T-helper 2 cell treated with Interferon-gamma antibody and Interleukin-4, amounts not matched to agents 5 μg/mL and 100 μg/mL, for 36 hours (primary cell): ENCODE measurements around the gene ZNF536.
"Not testable (repeated sequence)": the region's sequence is repeated elsewhere in the genome, so short reads cannot be mapped to it uniquely, and the experiment has no call there.

Experiments used
- DNase-seq: peaks from one replicate; pipeline ENCODE4 v3.0.0; 2021; ENCODE audit warnings: low spot score
- H3K27ac Mint-ChIP-seq: one replicate; pipeline ENCODE4 v1.8.0; 2021; ENCODE audit warnings: mild to moderate bottlenecking, mixed read lengths
- H3K27me3 Mint-ChIP-seq: one replicate; pipeline ENCODE4 v1.8.0; 2021; ENCODE audit warnings: low read depth, mixed read lengths
- H3K36me3 Mint-ChIP-seq: one replicate; pipeline ENCODE4 v1.8.0; 2021; ENCODE audit warnings: low read depth, mixed read lengths
- H3K4me1 Mint-ChIP-seq: one replicate; pipeline ENCODE4 v1.8.0; 2021; ENCODE audit warnings: low read depth, mixed read lengths
- H3K4me3 Mint-ChIP-seq: one replicate; pipeline ENCODE4 v1.8.0; 2022; ENCODE audit warnings: mild to moderate bottlenecking, moderate library complexity, mixed read lengths
- H3K9me3 Mint-ChIP-seq: one replicate; pipeline ENCODE4 v1.8.0; 2021; ENCODE audit warnings: mixed read lengths

The ZNF536 gene

GRCh38 chr19:30393729-30394480, 21.7 kb downstream of the ZNF536 start:
- no peak overlapping the region for H3K4me3 Mint-ChIP-seq
- no peak overlapping the region for H3K27ac Mint-ChIP-seq
- H3K36me3 Mint-ChIP-seq: no peaks in the 10 kb centered on the region
- peaks cover 8% of the 10 kb centered on the region for H3K27me3 Mint-ChIP-seq
- no peaks in the 10 kb centered on the region for H3K9me3 Mint-ChIP-seq
- no peak for DNase-seq
- peaks cover 7% of the 10 kb centered on the region for H3K4me1 Mint-ChIP-seq

- peaks cover 8% of the 10 kb centered on the region for H3K27me3 Mint-ChIP-seq
- no peak overlapping the region for H3K4me3 Mint-ChIP-seq
- H3K36me3 Mint-ChIP-seq: no peaks in the 10 kb centered on the region
- DNase-seq: no peak
- peaks cover 7% of the 10 kb centered on the region for H3K4me1 Mint-ChIP-seq
- no peak overlapping the region for H3K27ac Mint-ChIP-seq
- H3K9me3 Mint-ChIP-seq: no peaks in the 10 kb centered on the region
These were observed 22.4 kb downstream of the ZNF536 start for GRCh38 chr19:30394481-30395151.

DNA sequence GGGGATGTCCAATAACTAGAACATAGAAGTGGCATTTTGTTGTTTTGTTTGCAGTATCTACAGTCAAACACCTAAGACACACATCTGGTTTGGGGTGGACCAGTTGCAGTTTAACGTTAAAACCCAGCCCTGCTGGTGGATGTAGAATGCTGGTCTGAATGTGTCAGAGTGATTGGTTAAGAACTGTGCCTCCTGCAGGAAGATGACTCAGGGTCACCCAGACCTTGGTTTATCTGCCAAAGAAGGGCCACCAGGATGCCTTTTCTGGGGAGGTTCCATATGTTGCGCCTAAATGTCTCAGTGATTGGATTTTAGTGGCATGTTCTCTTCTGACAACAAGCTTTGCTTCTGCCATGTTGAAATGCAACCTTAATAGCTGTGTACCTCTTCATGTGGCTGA, 23.1 kb downstream of the ZNF536 start:
- H3K36me3 Mint-ChIP-seq: no peaks in the 10 kb centered on the region

GRCh38 chr19:30398539-30398938, 26.4 kb downstream of the ZNF536 start:
- H3K4me1 Mint-ChIP-seq, H3K36me3 Mint-ChIP-seq, H3K9me3 Mint-ChIP-seq, H3K4me3 Mint-ChIP-seq, H3K27ac Mint-ChIP-seq, H3K27me3 Mint-ChIP-seq, DNase-seq: not testable (repeated sequence)

More for the DNA sequence above, 23.1 kb downstream of the ZNF536 start:
- DNase-seq: no peak
- Mint-ChIP-seq H3K9me3 (no peaks in the 10 kb centered on the region), H3K27ac (no peak overlapping the region), H3K4me3 (no peak overlapping the region), H3K4me1 (peaks cover 7% of the 10 kb centered on the region), H3K27me3 (peaks cover 8% of the 10 kb centered on the region)

- Mint-ChIP-seq H3K9me3 (no peaks in the 10 kb centered on the region), H3K27ac (no peak overlapping the region), H3K27me3 (no peaks in the 10 kb centered on the region), H3K36me3 (no peaks in the 10 kb centered on the region), H3K4me1 (no peaks in the 10 kb centered on the region), H3K4me3 (no peak overlapping the region)
- DNase-seq: no peak
These were observed 29.8 kb downstream of the ZNF536 start for GRCh38 chr19:30401956-30402355.

GRCh38 chr19:30402436-30403202, 30.4 kb downstream of the ZNF536 start:
- Mint-ChIP-seq H3K36me3 (no peaks in the 10 kb centered on the region), H3K9me3 (no peaks in the 10 kb centered on the region), H3K27me3 (no peaks in the 10 kb centered on the region), H3K27ac (no peak overlapping the region), H3K4me3 (no peak overlapping the region), H3K4me1 (no peaks in the 10 kb centered on the region)
- no peak for DNase-seq

DNA sequence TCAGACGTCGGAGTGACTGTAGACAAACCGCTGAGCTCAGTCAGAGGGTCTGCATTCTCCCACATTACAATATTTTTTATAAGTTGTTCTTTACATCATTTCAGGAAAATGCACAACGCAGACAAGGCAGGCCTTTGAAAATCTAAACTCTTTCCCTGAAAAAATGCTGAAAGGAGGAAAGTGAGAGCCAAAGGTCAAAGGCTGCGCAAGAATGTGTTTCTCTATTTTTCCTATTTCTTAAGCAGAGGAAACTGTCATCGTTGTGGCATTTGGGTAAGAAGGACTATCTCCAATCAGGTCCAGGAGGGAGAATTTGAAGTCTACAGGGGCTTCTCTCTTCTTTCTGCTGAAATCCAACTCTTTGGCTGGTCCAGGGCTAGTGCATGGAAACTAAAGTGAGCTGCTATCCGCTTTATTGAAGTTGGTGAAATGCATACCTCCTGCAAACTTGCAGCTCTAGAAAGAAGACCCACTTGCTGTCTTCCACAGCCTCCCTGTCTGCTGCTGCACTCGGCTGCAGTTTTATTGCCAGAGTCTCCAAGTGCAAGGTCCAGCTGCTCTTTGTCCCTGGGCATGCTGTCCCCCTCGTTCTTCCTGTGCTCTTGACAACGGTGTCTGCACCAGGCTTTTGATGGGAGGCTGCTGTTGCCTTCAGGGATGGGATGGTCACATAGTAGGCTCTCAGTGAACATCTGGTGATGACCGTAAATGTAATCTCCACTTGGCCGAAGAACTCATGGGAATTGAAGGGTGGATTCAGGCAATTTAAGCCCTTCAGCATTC, 31.2 kb downstream of the ZNF536 start:
- H3K27me3 Mint-ChIP-seq: no peaks in the 10 kb centered on the region
- no peak overlapping the region for H3K4me3 Mint-ChIP-seq
- no peaks in the 10 kb centered on the region for H3K36me3 Mint-ChIP-seq
- no peak for DNase-seq
- no peaks in the 10 kb centered on the region for H3K4me1 Mint-ChIP-seq
- H3K9me3 Mint-ChIP-seq: no peaks in the 10 kb centered on the region
- H3K27ac Mint-ChIP-seq: no peak overlapping the region

GRCh38 chr19:30406220-30407067, 34.3 kb downstream of the ZNF536 start:
- no peak overlapping the region for H3K4me3 Mint-ChIP-seq
- no peaks in the 10 kb centered on the region for H3K36me3 Mint-ChIP-seq
- H3K9me3 Mint-ChIP-seq: no peaks in the 10 kb centered on the region
- H3K27me3 Mint-ChIP-seq: no peaks in the 10 kb centered on the region
- no peak for DNase-seq
- H3K27ac Mint-ChIP-seq: no peak overlapping the region
- H3K4me1 Mint-ChIP-seq: no peaks in the 10 kb centered on the region

- no peak overlapping the region for H3K4me3 Mint-ChIP-seq
- H3K36me3 Mint-ChIP-seq: no peaks in the 10 kb centered on the region
- no peaks in the 10 kb centered on the region for H3K27me3 Mint-ChIP-seq
- no peaks in the 10 kb centered on the region for H3K4me1 Mint-ChIP-seq
- no peak overlapping the region for H3K27ac Mint-ChIP-seq
- DNase-seq: no peak
- H3K9me3 Mint-ChIP-seq: no peaks in the 10 kb centered on the region
These were observed 35.0 kb downstream of the ZNF536 start for GRCh38 chr19:30407068-30407709.

- H3K4me1 Mint-ChIP-seq: no peaks in the 10 kb centered on the region
- no peak for DNase-seq
- H3K9me3 Mint-ChIP-seq: no peaks in the 10 kb centered on the region
These were observed 36.6 kb downstream of the ZNF536 start for GRCh38 chr19:30408734-30409301.

DNA sequence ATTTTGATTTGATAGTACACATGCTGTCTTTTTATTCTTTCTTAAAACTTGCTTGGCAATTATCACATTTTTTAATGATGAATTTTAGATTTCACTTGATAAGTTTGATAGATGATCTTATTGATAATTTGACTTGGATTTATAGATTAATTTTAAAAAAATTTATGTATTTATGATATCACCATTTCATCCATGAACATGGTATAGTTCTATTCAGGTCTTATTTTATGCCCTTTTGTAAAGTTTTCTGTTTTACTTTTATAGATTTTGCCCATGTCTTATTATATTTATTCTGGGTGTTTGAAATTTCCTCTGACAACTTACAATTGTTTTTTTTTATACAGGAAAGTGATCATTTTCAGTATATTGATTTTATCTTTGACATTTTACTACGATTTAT, 39.5 kb downstream of the ZNF536 start:
- no peaks in the 10 kb centered on the region for H3K9me3 Mint-ChIP-seq
- no peaks in the 10 kb centered on the region for H3K36me3 Mint-ChIP-seq
- no peaks in the 10 kb centered on the region for H3K27me3 Mint-ChIP-seq
- no peaks in the 10 kb centered on the region for H3K4me1 Mint-ChIP-seq
- no peak for DNase-seq
- H3K4me3 Mint-ChIP-seq: no peak overlapping the region
- no peak overlapping the region for H3K27ac Mint-ChIP-seq

More at GRCh38 chr19:30408734-30409301, 36.6 kb downstream of the ZNF536 start:
- Mint-ChIP-seq H3K36me3 (no peaks in the 10 kb centered on the region), H3K27me3 (no peaks in the 10 kb centered on the region), H3K27ac (no peak overlapping the region), H3K4me3 (no peak overlapping the region)

- no peaks in the 10 kb centered on the region for H3K27me3 Mint-ChIP-seq
- no peaks in the 10 kb centered on the region for H3K9me3 Mint-ChIP-seq
- no peaks in the 10 kb centered on the region for H3K4me1 Mint-ChIP-seq
- no peaks in the 10 kb centered on the region for H3K36me3 Mint-ChIP-seq
- DNase-seq: no peak
- H3K27ac Mint-ChIP-seq: no peak overlapping the region
- H3K4me3 Mint-ChIP-seq: no peak overlapping the region
These were observed 44.2 kb downstream of the ZNF536 start for GRCh38 chr19:30416375-30416774.
